Measurements from ENCODE around the gene ERN2.

Gene ERN2

DNA sequence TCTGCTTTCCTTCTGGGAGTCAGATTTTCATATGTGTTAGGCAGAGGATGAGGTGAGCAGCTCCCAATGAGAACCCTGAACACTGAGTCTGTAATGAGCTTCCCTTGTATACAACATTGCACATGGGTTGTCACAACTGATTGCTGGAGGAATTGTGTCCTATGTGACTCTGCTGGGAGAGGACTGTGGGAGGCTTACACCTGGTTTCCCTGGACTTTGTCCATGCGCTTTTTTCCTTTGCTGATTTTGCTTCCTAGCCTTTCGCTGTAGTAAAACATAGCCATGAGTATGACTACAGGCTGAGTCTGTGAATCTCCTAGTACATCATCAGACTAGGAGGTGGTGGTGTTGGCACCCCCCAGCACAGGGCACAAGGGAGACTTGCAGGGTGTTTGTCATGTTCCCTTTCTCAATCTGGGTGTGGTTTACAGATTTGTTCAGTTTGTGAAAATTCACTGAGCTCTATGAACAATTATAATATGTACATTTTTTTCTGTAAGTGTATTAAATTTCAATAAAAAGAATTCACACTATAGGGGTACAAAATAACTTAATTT lies 36.0 kb downstream of the ERN2 start:
- Histone ChIP-seq H2AK5ac (ENCODE audit: low read length, severe bottlenecking) (no peak overlapping the region), H3K79me1 (replicated peaks; ENCODE audit: low read length, poor library complexity, severe bottlenecking) (peaks cover 36% of the 10 kb centered on the region), H2BK12ac (ENCODE audit: low read length in 2 of 2) (no peak overlapping the region), H3K23ac (ENCODE audit: low read length in 2 of 2) (no peak overlapping the region), H3K27ac (ENCODE audit: low read length, poor library complexity, severe bottlenecking) (no peak overlapping the region), H3K9ac (ENCODE audit: low read length) (peak overlapping the region; percentile 51), H2BK120ac (ENCODE audit: low read depth, low read length) (no peak overlapping the region), H3K4me3 (ENCODE audit: insufficient read depth in 1 of 2, low read depth in 1 of 2, low read length in 2 of 2) (peak overlapping the region in 1 of 2 experiments; percentile 30), H3K14ac (ENCODE audit: low read length in 2 of 2) (no peak overlapping the region), H4K8ac (ENCODE audit: low read length) (no peak overlapping the region), H3K9me3 (ENCODE audit: control insufficient read depth, low read length) (no peaks in the 10 kb centered on the region), H3K4me2 (ENCODE audit: low read length, poor library complexity, severe bottlenecking) (no peak overlapping the region), H2AFZ (ENCODE audit: low read depth, low read length) (no peak overlapping the region), H4K91ac (ENCODE audit: low read length) (no peak overlapping the region), H3K4ac (ENCODE audit: low read depth in 1 of 2, low read length in 2 of 2) (no peak overlapping the region), H2BK5ac (ENCODE audit: low read depth, low read length, poor library complexity, severe bottlenecking) (no peak overlapping the region), H2BK15ac (ENCODE audit: low read depth, poor library complexity, severe bottlenecking) (no peak overlapping the region), H3K4me1 (ENCODE audit: control insufficient read depth, insufficient read depth, low read depth, low read length) (peaks cover 21% of the 10 kb centered on the region), H3K36me3 (ENCODE audit: control insufficient read depth in 1 of 2, insufficient read depth in 2 of 2, low read depth in 1 of 2, low read length in 2 of 2) (peaks cover 31 to 51% of the 10 kb centered on the region in 2 experiments), H3K27me3 (ENCODE audit: control insufficient read depth in 1 of 2, insufficient read depth in 1 of 2, low read length in 2 of 2) (no peaks in the 10 kb centered on the region), H3K18ac (ENCODE audit: low read depth in 1 of 2, low read length in 2 of 2) (no peak overlapping the region)
- no peak for DNase-seq
- 97% methylated on average over 2 of the region's 2 CpGs for WGBS

DNA sequence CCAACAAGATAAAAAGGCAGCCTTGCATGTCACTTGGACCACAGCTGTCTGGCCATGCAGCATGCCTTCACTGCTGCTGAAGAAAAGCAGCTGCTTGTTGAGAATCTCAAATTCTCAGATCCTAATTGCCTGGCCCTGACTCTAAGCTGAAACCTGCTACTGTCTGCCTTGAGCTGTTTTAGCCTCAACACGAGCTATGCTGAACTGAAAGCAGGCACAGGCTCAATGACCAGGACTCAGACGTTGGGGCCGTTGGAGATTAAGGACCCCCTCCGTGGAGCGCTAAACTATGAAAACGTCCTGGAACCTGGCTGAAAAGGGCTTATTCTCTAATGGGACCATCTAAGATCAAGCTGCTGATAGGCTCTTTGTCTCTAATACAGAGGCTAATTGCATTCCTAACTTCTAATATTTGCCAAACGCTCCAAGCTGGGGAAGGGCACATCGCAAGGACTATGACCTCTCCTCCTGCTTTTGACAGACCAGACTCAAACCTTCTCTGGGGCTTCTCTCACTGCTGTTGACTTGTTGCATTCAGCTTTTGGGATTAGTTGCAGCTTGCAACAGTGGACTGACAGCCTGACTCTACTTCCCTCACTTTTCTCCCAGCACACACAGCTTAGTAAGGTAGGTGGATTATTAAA lies 38.9 kb downstream of the ERN2 start:
- Histone ChIP-seq H4K91ac (ENCODE audit: low read length) (no peak overlapping the region), H2BK15ac (ENCODE audit: low read depth, poor library complexity, severe bottlenecking) (no peak overlapping the region), H3K14ac (ENCODE audit: low read length in 2 of 2) (no peak overlapping the region), H3K9me3 (ENCODE audit: control insufficient read depth, low read length) (no peaks in the 10 kb centered on the region), H2AFZ (ENCODE audit: low read depth, low read length) (no peak overlapping the region), H3K23ac (ENCODE audit: low read length in 2 of 2) (no peak overlapping the region), H4K8ac (ENCODE audit: low read length) (no peak overlapping the region), H3K27ac (ENCODE audit: low read length, poor library complexity, severe bottlenecking) (no peak overlapping the region), H3K18ac (ENCODE audit: low read depth in 1 of 2, low read length in 2 of 2) (no peak overlapping the region), H2BK5ac (ENCODE audit: low read depth, low read length, poor library complexity, severe bottlenecking) (no peak overlapping the region), H3K4ac (ENCODE audit: low read depth in 1 of 2, low read length in 2 of 2) (no peak overlapping the region), H3K36me3 (ENCODE audit: control insufficient read depth in 1 of 2, insufficient read depth in 2 of 2, low read depth in 1 of 2, low read length in 2 of 2) (peaks cover 27 to 45% of the 10 kb centered on the region in 2 experiments), H3K4me2 (ENCODE audit: low read length, poor library complexity, severe bottlenecking) (no peak overlapping the region), H2AK5ac (ENCODE audit: low read length, severe bottlenecking) (no peak overlapping the region), H3K27me3 (ENCODE audit: control insufficient read depth in 1 of 2, insufficient read depth in 1 of 2, low read length in 2 of 2) (no peaks in the 10 kb centered on the region), H3K79me1 (replicated peaks; ENCODE audit: low read length, poor library complexity, severe bottlenecking) (peaks cover 38% of the 10 kb centered on the region), H3K4me3 (ENCODE audit: insufficient read depth in 1 of 2, low read depth in 1 of 2, low read length in 2 of 2) (no peak overlapping the region), H3K9ac (ENCODE audit: low read length) (no peak overlapping the region), H2BK120ac (ENCODE audit: low read depth, low read length) (no peak overlapping the region), H3K4me1 (ENCODE audit: control insufficient read depth, insufficient read depth, low read depth, low read length) (peaks cover 20% of the 10 kb centered on the region), H2BK12ac (ENCODE audit: low read length in 2 of 2) (no peak overlapping the region)
- WGBS: 90% methylated on average over 8 of the region's 8 CpGs
- no peak for DNase-seq

DNA sequence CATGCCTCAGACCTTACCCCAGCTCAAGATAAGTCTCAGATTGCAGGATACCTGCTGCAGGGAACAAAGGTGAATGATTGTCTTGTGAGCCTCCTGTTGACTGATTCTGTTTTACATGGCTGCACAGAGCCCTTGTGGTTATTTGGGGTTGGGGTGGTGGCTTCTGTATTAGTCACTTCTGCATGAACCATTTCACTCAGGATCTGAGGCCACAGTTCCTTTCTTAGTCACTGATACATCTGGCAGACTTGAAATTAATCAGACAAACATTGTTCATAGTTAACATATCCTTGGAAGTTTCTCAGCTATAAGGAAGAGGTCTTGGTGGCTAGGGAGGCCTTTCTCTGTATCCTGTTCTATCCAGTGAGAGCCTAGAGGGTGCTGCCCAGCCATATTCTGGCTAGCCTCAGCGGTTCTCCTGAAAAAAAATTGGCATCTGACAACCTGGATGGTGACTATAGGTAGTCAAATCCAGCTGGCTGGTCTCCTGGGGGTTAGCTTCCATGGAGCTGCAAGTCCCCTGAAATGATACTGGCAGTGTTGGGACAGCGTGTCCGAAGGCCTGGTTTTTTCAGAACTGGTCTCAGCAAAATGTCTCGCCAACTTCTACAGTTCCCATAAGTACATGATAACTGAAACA lies 42.8 kb downstream of the ERN2 start:
- H2BK12ac ChIP-seq (ENCODE audit: low read length in 2 of 2): no peak overlapping the region
- peak overlapping the region; percentile 87 for H2AK5ac ChIP-seq (ENCODE audit: low read length, severe bottlenecking)
- H3K23ac ChIP-seq (ENCODE audit: low read length in 2 of 2): no peak overlapping the region
- peak overlapping the region; percentile 91 for H3K27ac ChIP-seq (ENCODE audit: low read length, poor library complexity, severe bottlenecking)
- no peak overlapping the region for H2BK15ac ChIP-seq (ENCODE audit: low read depth, poor library complexity, severe bottlenecking)
- H3K36me3 ChIP-seq (ENCODE audit: control insufficient read depth in 1 of 2, insufficient read depth in 2 of 2, low read depth in 1 of 2, low read length in 2 of 2): peaks cover 30 to 76% of the 10 kb centered on the region in 2 experiments
- H3K27me3 ChIP-seq (ENCODE audit: control insufficient read depth in 1 of 2, insufficient read depth in 1 of 2, low read length in 2 of 2): no peaks in the 10 kb centered on the region
- DNase-seq: peak; percentile 66
- no peak overlapping the region for H3K4me3 ChIP-seq (ENCODE audit: insufficient read depth in 1 of 2, low read depth in 1 of 2, low read length in 2 of 2)
- H3K18ac ChIP-seq (ENCODE audit: low read depth in 1 of 2, low read length in 2 of 2): no peak overlapping the region
- no peak overlapping the region for H3K14ac ChIP-seq (ENCODE audit: low read length in 2 of 2)
- H3K9me3 ChIP-seq (ENCODE audit: control insufficient read depth, low read length): no peaks in the 10 kb centered on the region
- no peak overlapping the region for H3K4me2 ChIP-seq (ENCODE audit: low read length, poor library complexity, severe bottlenecking)
- peaks cover 17% of the 10 kb centered on the region for H3K4me1 ChIP-seq (ENCODE audit: control insufficient read depth, insufficient read depth, low read depth, low read length)
- no peak overlapping the region for H3K4ac ChIP-seq (ENCODE audit: low read depth in 1 of 2, low read length in 2 of 2)
- H3K79me1 ChIP-seq (replicated peaks; ENCODE audit: low read length, poor library complexity, severe bottlenecking): peaks cover 26% of the 10 kb centered on the region
- WGBS: 91% methylated on average over 3 of the region's 4 CpGs
- no peak overlapping the region for H4K8ac ChIP-seq (ENCODE audit: low read length)
- H3K9ac ChIP-seq (ENCODE audit: low read length): peak overlapping the region; percentile 48
- H2BK120ac ChIP-seq (ENCODE audit: low read depth, low read length): no peak overlapping the region
- H2BK5ac ChIP-seq (ENCODE audit: low read depth, low read length, poor library complexity, severe bottlenecking): peak overlapping the region; percentile 66
- no peak overlapping the region for H2AFZ ChIP-seq (ENCODE audit: low read depth, low read length)
- no peak overlapping the region for H4K91ac ChIP-seq (ENCODE audit: low read length)

- WGBS: 100% methylated on average over 4 of the region's 4 CpGs
- H3K9me3 ChIP-seq (ENCODE audit: control insufficient read depth, low read length): no peaks in the 10 kb centered on the region
Observed at GRCh38 chr16:23668873-23669272, 44.1 kb downstream of the ERN2 start.

More at GRCh38 chr16:23668873-23669272, 44.1 kb downstream of the ERN2 start:
- H3K14ac ChIP-seq (ENCODE audit: low read length in 2 of 2): no peak overlapping the region
- no peak overlapping the region for H3K18ac ChIP-seq (ENCODE audit: low read depth in 1 of 2, low read length in 2 of 2)
- no peak overlapping the region for H3K4me3 ChIP-seq (ENCODE audit: insufficient read depth in 1 of 2, low read depth in 1 of 2, low read length in 2 of 2)
- H2BK5ac ChIP-seq (ENCODE audit: low read depth, low read length, poor library complexity, severe bottlenecking): no peak overlapping the region
- H3K4ac ChIP-seq (ENCODE audit: low read depth in 1 of 2, low read length in 2 of 2): no peak overlapping the region
- no peaks in the 10 kb centered on the region for H3K27me3 ChIP-seq (ENCODE audit: control insufficient read depth in 1 of 2, insufficient read depth in 1 of 2, low read length in 2 of 2)
- no peak overlapping the region for H4K91ac ChIP-seq (ENCODE audit: low read length)
- H2BK120ac ChIP-seq (ENCODE audit: low read depth, low read length): no peak overlapping the region
- no peak overlapping the region for H4K8ac ChIP-seq (ENCODE audit: low read length)
- H3K4me2 ChIP-seq (ENCODE audit: low read length, poor library complexity, severe bottlenecking): no peak overlapping the region
- no peak overlapping the region for H2BK15ac ChIP-seq (ENCODE audit: low read depth, poor library complexity, severe bottlenecking)
- no peak overlapping the region for H3K27ac ChIP-seq (ENCODE audit: low read length, poor library complexity, severe bottlenecking)
- no peak overlapping the region for H2AK5ac ChIP-seq (ENCODE audit: low read length, severe bottlenecking)
- H3K9ac ChIP-seq (ENCODE audit: low read length): no peak overlapping the region
- peaks cover 31 to 76% of the 10 kb centered on the region in 2 experiments for H3K36me3 ChIP-seq (ENCODE audit: control insufficient read depth in 1 of 2, insufficient read depth in 2 of 2, low read depth in 1 of 2, low read length in 2 of 2)
- peaks cover 23% of the 10 kb centered on the region for H3K79me1 ChIP-seq (replicated peaks; ENCODE audit: low read length, poor library complexity, severe bottlenecking)
- DNase-seq: no peak
- H3K23ac ChIP-seq (ENCODE audit: low read length in 2 of 2): no peak overlapping the region
- H2AFZ ChIP-seq (ENCODE audit: low read depth, low read length): no peak overlapping the region
- peaks cover 17% of the 10 kb centered on the region for H3K4me1 ChIP-seq (ENCODE audit: control insufficient read depth, insufficient read depth, low read depth, low read length)
- H2BK12ac ChIP-seq (ENCODE audit: low read length in 2 of 2): no peak overlapping the region
